Ovary (tissue), 3 donors: ENCODE results near the gene TNS3.

Experiments
- CTCF ChIP-seq, 3 donors: fragments of 450-650 bp in 2 of 3; fragments of 200-600 bp in 1 of 3; IDR thresholded peaks; one replicate each; pipeline versions ENCODE4 v1.5.1 to v1.8.0; 2016 to 2022; ENCODE audit warnings: antibody characterized with exemption in 3 of 3, mild to moderate bottlenecking in 1 of 3
- EP300 ChIP-seq: sonication (generic); formaldehyde crosslinking; IDR thresholded peaks from one replicate; pipeline ENCODE4 v1.6.1; 2017; ENCODE audit warnings: antibody characterized with exemption
- donor health status: DM: no; HTN: no; CAD: no.

GRCh38 chr7:47540053-47540386, 41.9 kb downstream of the TNS3 start:
- TF ChIP-seq EP300: no peak
- TF ChIP-seq CTCF (IDR thresholded peaks at IDR 0.05): no peak
